ENCODE data around the gene DKK3. TPM values are rescaled to one million over a fixed set of nuclear protein-coding genes. Genes with fewer than 3 reads are reported as not detected.

Gene DKK3
- polyA plus RNA-seq, 1 experiment, result 1,276 TPM

DNA sequence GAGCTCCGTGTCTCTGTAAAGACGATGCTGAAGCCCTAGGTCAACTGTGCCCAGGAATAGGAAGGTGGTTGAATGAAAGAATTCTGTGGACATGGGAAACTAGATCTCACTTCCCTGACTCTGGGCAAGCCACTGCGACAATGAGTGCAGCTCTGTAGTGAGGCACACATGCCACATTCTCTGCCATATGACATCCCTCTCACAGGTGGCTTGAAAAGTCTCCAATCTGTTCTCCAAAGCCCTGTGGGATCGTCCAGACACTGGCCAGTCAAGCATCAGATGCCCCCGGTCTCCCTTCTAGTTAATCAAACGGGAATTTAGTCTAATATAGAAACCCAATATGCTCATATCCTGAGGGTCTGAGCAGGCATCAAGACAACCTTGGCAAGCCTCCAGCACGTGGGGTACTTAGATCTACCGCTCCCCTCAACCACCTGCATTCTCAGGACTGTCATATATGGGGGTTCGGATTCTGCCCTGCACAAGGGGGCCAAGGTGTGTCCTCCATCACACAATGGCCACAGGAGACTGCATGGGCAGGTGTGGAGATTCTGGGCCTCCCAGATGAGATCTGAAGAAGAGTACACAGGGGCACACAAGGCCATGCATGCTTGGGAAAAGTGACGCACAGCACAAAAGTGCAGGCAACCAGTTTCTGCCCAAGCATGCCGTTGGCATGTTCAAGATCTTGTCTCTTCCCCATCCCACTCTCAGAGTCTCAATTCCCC, 11.9 kb downstream of the DKK3 start:
- Histone ChIP-seq H3K4me3 (ENCODE audit: low read depth, low read length) (no peak overlapping the region), H3K27me3 (ENCODE audit: control insufficient read depth, insufficient read depth, low read length) (no peaks in the 10 kb centered on the region), H3K36me3 (ENCODE audit: control insufficient read depth, insufficient read depth, low read length) (peaks cover 9% of the 10 kb centered on the region)
- CTCF ChIA-PET, result interaction anchor here (1.1 kb wide), 1 partner anchor 9 kb away, joined by 4 read pairs; no protein-coding TSS in a partner anchor
- POLR2A ChIA-PET, result no interaction called here
- no peak for DNase-seq (ENCODE audit: low read depth)
- TF ChIP-seq, protein P1, sequence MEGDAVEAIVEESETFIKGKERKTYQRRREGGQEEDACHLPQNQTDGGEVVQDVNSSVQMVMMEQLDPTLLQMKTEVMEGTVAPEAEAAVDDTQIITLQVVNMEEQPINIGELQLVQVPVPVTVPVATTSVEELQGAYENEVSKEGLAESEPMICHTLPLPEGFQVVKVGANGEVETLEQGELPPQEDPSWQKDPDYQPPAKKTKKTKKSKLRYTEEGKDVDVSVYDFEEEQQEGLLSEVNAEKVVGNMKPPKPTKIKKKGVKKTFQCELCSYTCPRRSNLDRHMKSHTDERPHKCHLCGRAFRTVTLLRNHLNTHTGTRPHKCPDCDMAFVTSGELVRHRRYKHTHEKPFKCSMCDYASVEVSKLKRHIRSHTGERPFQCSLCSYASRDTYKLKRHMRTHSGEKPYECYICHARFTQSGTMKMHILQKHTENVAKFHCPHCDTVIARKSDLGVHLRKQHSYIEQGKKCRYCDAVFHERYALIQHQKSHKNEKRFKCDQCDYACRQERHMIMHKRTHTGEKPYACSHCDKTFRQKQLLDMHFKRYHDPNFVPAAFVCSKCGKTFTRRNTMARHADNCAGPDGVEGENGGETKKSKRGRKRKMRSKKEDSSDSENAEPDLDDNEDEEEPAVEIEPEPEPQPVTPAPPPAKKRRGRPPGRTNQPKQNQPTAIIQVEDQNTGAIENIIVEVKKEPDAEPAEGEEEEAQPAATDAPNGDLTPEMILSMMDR (IDR thresholded peaks at IDR 0.05; ENCODE audit: insufficient read depth, low read depth, low read length), result no peak

GRCh38 chr11:11995601-11996000, 12.8 kb downstream of the DKK3 start:
- Histone ChIP-seq H3K36me3 (ENCODE audit: control insufficient read depth, insufficient read depth, low read length) (peaks cover 7% of the 10 kb centered on the region), H3K4me3 (ENCODE audit: low read depth, low read length) (no peak overlapping the region), H3K27me3 (ENCODE audit: control insufficient read depth, insufficient read depth, low read length) (no peaks in the 10 kb centered on the region)
- POLR2A ChIA-PET, result interaction anchor here (0.6 kb wide), 1 partner anchor 11 kb away, joined by 6 read pairs; no protein-coding TSS in a partner anchor
- CTCF ChIA-PET, result interaction anchor here (1.1 kb wide), 1 partner anchor 10 kb away, joined by 4 read pairs; no protein-coding TSS in a partner anchor
- DNase-seq (ENCODE audit: low read depth), result no peak
- TF ChIP-seq, protein P1 (IDR thresholded peaks at IDR 0.05; ENCODE audit: insufficient read depth, low read depth, low read length), result no peak

- ChIA-PET CTCF (interaction anchor here (0.6 to 0.9 kb wide), 2 partner anchors 11 to 12 kb away, joined by 3 read pairs; no protein-coding TSS in a partner anchor), POLR2A (interaction anchor here (0.6 kb wide), 1 partner anchor 92 kb away, joined by 12 read pairs; no protein-coding TSS in a partner anchor)
- no peak for DNase-seq (ENCODE audit: low read depth)
- H3K36me3 ChIP-seq (ENCODE audit: control insufficient read depth, insufficient read depth, low read length), result peaks cover 7% of the 10 kb centered on the region
- no peaks in the 10 kb centered on the region for H3K27me3 ChIP-seq (ENCODE audit: control insufficient read depth, insufficient read depth, low read length)
- TF ChIP-seq, protein P1 (IDR thresholded peaks at IDR 0.05; ENCODE audit: insufficient read depth, low read depth, low read length), result no peak
- H3K4me3 ChIP-seq (ENCODE audit: low read depth, low read length), result no peak overlapping the region
Measured at GRCh38 chr11:11993839-11994238, 14.6 kb downstream of the DKK3 start.

DNA sequence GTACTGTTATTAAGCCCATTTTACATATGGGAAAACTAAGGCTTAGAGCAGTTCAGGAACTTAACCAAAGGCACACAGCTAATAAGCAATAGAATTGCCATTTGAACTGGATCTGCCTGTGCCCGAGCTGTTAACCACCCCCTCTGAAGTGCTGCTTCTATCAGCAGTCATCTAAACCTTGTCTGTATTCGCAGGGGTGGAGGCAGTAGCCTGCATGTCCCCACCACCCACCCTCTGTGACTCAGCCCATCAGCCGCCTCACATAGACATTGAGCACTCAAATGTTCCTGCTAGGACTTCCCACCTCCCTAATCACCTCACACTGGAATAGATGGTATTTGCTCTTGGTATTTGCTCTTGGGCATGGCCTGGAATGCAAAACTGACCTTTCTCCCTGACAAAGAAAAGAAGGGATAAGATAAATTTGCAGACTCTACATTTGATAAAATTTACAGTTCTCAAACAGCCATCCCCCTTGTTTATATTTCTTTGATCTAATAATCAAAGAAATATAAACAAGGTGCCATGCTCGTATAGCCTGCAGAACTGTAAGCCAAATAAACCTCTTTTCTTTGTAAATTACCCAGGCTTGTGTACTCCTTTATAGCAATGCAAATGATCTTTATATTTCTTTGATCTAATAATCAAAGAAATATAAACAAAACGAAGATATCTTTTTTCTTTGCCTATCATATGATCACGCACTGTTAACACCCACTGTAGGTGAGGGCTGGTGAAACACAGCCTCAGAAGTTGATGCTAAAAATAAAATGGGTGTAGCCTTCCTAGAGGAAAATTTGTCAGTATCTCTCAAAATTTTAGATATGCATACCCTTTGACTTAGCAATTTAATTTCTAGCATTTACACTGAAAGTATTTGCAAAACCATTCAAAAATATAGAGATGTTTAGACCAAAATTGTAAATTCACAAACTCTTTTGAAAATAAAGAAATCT, 15.9 kb downstream of the DKK3 start:
- POLR2A ChIA-PET, result no interaction called here
- DNase-seq (ENCODE audit: low read depth), result no peak
- H3K27me3 ChIP-seq (ENCODE audit: control insufficient read depth, insufficient read depth, low read length), result no peaks in the 10 kb centered on the region
- peaks cover 6% of the 10 kb centered on the region for H3K36me3 ChIP-seq (ENCODE audit: control insufficient read depth, insufficient read depth, low read length)
- CTCF ChIA-PET, result interaction anchor here (0.9 kb wide), 1 partner anchor 13 kb away, joined by 3 read pairs; no protein-coding TSS in a partner anchor
- TF ChIP-seq, protein P1 (IDR thresholded peaks at IDR 0.05; ENCODE audit: insufficient read depth, low read depth, low read length), result no peak
- H3K4me3 ChIP-seq (ENCODE audit: low read depth, low read length), result no peak overlapping the region

Measured in BJ (cell line).